H9 (cell line): ENCODE measurements around the gene RASL10B. TPM values are rescaled to one million over a fixed set of nuclear protein-coding genes. Genes with fewer than 3 reads are reported as not detected.

Experiments used
- DNase-seq: peaks from one replicate; pipeline ENCODE4 v3.0.0-alpha.2; 2017
- H2AFZ ChIP-seq: one replicate; pipeline ENCODE4 v1.6.1; 2013; ENCODE audit warnings: mild to moderate bottlenecking, low read length, control low read depth, moderate library complexity
- H2AK5ac ChIP-seq: 2 replicates; pipeline ENCODE4 v1.6.1; 2013; ENCODE audit warnings: low read length, control low read depth, mixed read lengths; ENCODE audit not compliant: insufficient read length
- H2BK120ac ChIP-seq: one replicate; pipeline ENCODE4 v1.6.1; 2013; ENCODE audit warnings: low read depth, mild to moderate bottlenecking, low read length, control low read depth, inconsistent platforms; ENCODE audit not compliant: poor library complexity, severe bottlenecking
- H2BK12ac ChIP-seq: 2 replicates; pipeline ENCODE4 v1.6.1; 2013; ENCODE audit warnings: low read length, control low read depth, mixed read lengths, low read depth; ENCODE audit not compliant: insufficient read length
- H2BK15ac ChIP-seq: 2 replicates; pipeline ENCODE4 v1.6.1; 2013; ENCODE audit warnings: low read depth, low read length, control low read depth
- H2BK20ac ChIP-seq: one replicate; pipeline ENCODE4 v1.6.1; 2013; ENCODE audit warnings: low read depth, mild to moderate bottlenecking, low read length, control low read depth, inconsistent platforms; ENCODE audit not compliant: poor library complexity, severe bottlenecking
- H2BK5ac ChIP-seq: 2 replicates; pipeline ENCODE4 v1.6.1; 2013; ENCODE audit warnings: low read length, control low read depth, mixed read lengths; ENCODE audit not compliant: insufficient read length
- H3K14ac ChIP-seq: 2 replicates; pipeline ENCODE4 v1.6.1; 2013; ENCODE audit warnings: low read length, control low read depth; ENCODE audit not compliant: insufficient read depth
- H3K18ac ChIP-seq: 2 replicates; pipeline ENCODE4 v1.6.1; 2013; ENCODE audit warnings: low read depth, mild to moderate bottlenecking, mixed read lengths, low read length, control low read depth; ENCODE audit not compliant: insufficient read length
- H3K23ac ChIP-seq: 2 replicates; pipeline ENCODE4 v1.6.1; 2013; ENCODE audit warnings: low read length, control low read depth, mixed read lengths, low read depth; ENCODE audit not compliant: insufficient read length
- H3K23me2 ChIP-seq: 2 replicates; pipeline ENCODE4 v1.6.1; 2013; ENCODE audit warnings: low read depth, mild to moderate bottlenecking, mixed read lengths, low read length, control low read depth; ENCODE audit not compliant: insufficient read length, poor library complexity, severe bottlenecking
- H3K27ac ChIP-seq: 2 replicates; pipeline ENCODE4 v1.5.1; 2013; ENCODE audit warnings: low read length, control low read depth, mixed read lengths, low read depth; ENCODE audit not compliant: insufficient read length
- H3K27me3 ChIP-seq: 2 replicates; pipeline ENCODE4 v1.6.1; 2013; ENCODE audit warnings: low read length, control low read depth, inconsistent platforms; ENCODE audit not compliant: insufficient read depth
- H3K4ac ChIP-seq: 2 replicates; pipeline ENCODE4 v1.6.1; 2013; ENCODE audit warnings: low read depth, mild to moderate bottlenecking, control low read depth, inconsistent platforms, low read length, moderate library complexity
- H3K4me1 ChIP-seq: 2 replicates; pipeline ENCODE4 v1.6.1; 2013; ENCODE audit warnings: low read length, control low read depth, inconsistent platforms; ENCODE audit not compliant: insufficient read depth
- H3K4me2 ChIP-seq: 2 replicates; pipeline ENCODE4 v1.6.1; 2013; ENCODE audit warnings: low read length, control low read depth, mixed read lengths; ENCODE audit not compliant: insufficient read length, insufficient read depth
- H3K56ac ChIP-seq: 2 replicates; pipeline ENCODE4 v1.6.1; 2013; ENCODE audit warnings: low read depth, mild to moderate bottlenecking, mixed read lengths, low read length, control low read depth; ENCODE audit not compliant: insufficient read length
- H3K79me1 ChIP-seq: 2 replicates; pipeline ENCODE4 v1.6.1; 2013; ENCODE audit warnings: low read depth, mild to moderate bottlenecking, moderate library complexity, low read length, control low read depth, inconsistent platforms; ENCODE audit not compliant: insufficient read depth, poor library complexity, severe bottlenecking
- H3K79me2 ChIP-seq: 2 replicates; pipeline ENCODE4 v1.6.1; 2013; ENCODE audit warnings: low read length, control low read depth, inconsistent platforms; ENCODE audit not compliant: insufficient read depth
- H3K9ac ChIP-seq: 2 replicates; pipeline ENCODE4 v1.6.1; 2013; ENCODE audit warnings: low read length, control low read depth, mixed read lengths; ENCODE audit not compliant: insufficient read length; ENCODE audit errors: extremely low read depth
- H3K9me3 ChIP-seq: one replicate; pipeline ENCODE4 v1.6.1; 2013; ENCODE audit warnings: low read depth, low read length, inconsistent platforms; ENCODE audit not compliant: control insufficient read depth
- H3T11ph ChIP-seq: one replicate; pipeline ENCODE4 v1.6.1; 2013; ENCODE audit warnings: mild to moderate bottlenecking, low read length, control low read depth, inconsistent platforms
- H4K20me1 ChIP-seq: one replicate; pipeline ENCODE4 v1.6.1; 2013; ENCODE audit not compliant: control insufficient read depth, insufficient read length, insufficient read depth
- H4K5ac ChIP-seq: 2 replicates; pipeline ENCODE4 v1.6.1; 2013; ENCODE audit warnings: low read depth, mild to moderate bottlenecking, mixed read lengths, low read length, control low read depth; ENCODE audit not compliant: insufficient read length
- H4K8ac ChIP-seq: replicated peaks from 2 replicates; pipeline ENCODE4 v1.6.1; 2013; ENCODE audit warnings: low read length, control low read depth, mixed read lengths, low read depth; ENCODE audit not compliant: insufficient read length
- H4K91ac ChIP-seq: 2 replicates; pipeline ENCODE4 v1.6.1; 2013; ENCODE audit warnings: low read depth, mild to moderate bottlenecking, moderate library complexity, mixed read lengths, low read length, control low read depth; ENCODE audit not compliant: insufficient read length
- H3K27ac Mint-ChIP-seq, 3 experiments: 2 replicates in 2 of 3; 3 replicates in 1 of 3; pipeline ENCODE4 v1.8.0; 2020 to 2021; ENCODE audit warnings: mixed read lengths in 3 of 3, mild to moderate bottlenecking in 1 of 3, moderate library complexity in 1 of 3
- H3K27me3 Mint-ChIP-seq: 2 replicates; pipeline ENCODE4 v1.8.0; 2021; ENCODE audit warnings: low read depth, mild to moderate bottlenecking, moderate library complexity, mixed read lengths
- H3K36me3 Mint-ChIP-seq, 3 experiments: 2 replicates in 2 of 3; 3 replicates in 1 of 3; pipeline ENCODE4 v1.8.0; 2020 to 2021; ENCODE audit warnings: low read depth in 3 of 3, mixed read lengths in 3 of 3; ENCODE audit not compliant: insufficient read depth in 1 of 3
- H3K4me1 Mint-ChIP-seq, 2 experiments: 2 replicates each; pipeline ENCODE4 v1.8.0; 2020; ENCODE audit warnings: mixed read lengths in 2 of 2
- H3K4me3 Mint-ChIP-seq, 2 experiments: 2 replicates in 1 of 2; 3 replicates in 1 of 2; pipeline ENCODE4 v1.8.0; 2020 to 2021; ENCODE audit warnings: mild to moderate bottlenecking in 2 of 2, mixed read lengths in 2 of 2, moderate library complexity in 1 of 2
- H3K9me3 Mint-ChIP-seq, 2 experiments: 2 replicates in 1 of 2; 3 replicates in 1 of 2; pipeline ENCODE4 v1.8.0; 2020; ENCODE audit warnings: mild to moderate bottlenecking in 2 of 2, mixed read lengths in 2 of 2, moderate library complexity in 1 of 2
- WGBS: extraction: QIAGEN DNeasy Blood & Tissue Kit; methylation state at CpG from one replicate; pipeline ENCODE4 v1.1.7; 2013; ENCODE audit warnings: missing lambda C conversion rate, low lambda C conversion rate, mixed read lengths; ENCODE audit not compliant: insufficient read length; ENCODE audit errors: extremely low coverage; 5-methylcytosine and 5-hydroxymethylcytosine counted together
- total RNA-seq: library from RNA; stranded (reverse); gene quantifications from 2 replicates; pipeline ENCODE4 v1.2.1, GENCODE V29; 2021
- TF ChIP-seq, protein P1 (sequence below): fragments of 200-600 bp; sonication (generic); conservative IDR thresholded peaks from 3 replicates; pipeline ENCODE4 v1.8.0; 2021; ENCODE audit warnings: antibody characterized with exemption, mild to moderate bottlenecking

Gene RASL10B
- total RNA-seq, 1 experiment from 2014 or later: 15.9 TPM

- no peak for DNase-seq
- no peak overlapping the region for H2BK12ac ChIP-seq
- no peak overlapping the region for H3K27ac ChIP-seq
- TF ChIP-seq, protein P1, sequence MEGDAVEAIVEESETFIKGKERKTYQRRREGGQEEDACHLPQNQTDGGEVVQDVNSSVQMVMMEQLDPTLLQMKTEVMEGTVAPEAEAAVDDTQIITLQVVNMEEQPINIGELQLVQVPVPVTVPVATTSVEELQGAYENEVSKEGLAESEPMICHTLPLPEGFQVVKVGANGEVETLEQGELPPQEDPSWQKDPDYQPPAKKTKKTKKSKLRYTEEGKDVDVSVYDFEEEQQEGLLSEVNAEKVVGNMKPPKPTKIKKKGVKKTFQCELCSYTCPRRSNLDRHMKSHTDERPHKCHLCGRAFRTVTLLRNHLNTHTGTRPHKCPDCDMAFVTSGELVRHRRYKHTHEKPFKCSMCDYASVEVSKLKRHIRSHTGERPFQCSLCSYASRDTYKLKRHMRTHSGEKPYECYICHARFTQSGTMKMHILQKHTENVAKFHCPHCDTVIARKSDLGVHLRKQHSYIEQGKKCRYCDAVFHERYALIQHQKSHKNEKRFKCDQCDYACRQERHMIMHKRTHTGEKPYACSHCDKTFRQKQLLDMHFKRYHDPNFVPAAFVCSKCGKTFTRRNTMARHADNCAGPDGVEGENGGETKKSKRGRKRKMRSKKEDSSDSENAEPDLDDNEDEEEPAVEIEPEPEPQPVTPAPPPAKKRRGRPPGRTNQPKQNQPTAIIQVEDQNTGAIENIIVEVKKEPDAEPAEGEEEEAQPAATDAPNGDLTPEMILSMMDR: no peak
- H2BK20ac ChIP-seq: no peak overlapping the region
- no peaks in the 10 kb centered on the region for H3K79me2 ChIP-seq
- H2BK120ac ChIP-seq: no peak overlapping the region
- no peak overlapping the region for H2AK5ac ChIP-seq
- no peak overlapping the region for H4K91ac ChIP-seq
- H3K9ac ChIP-seq: no peak overlapping the region
- H2BK15ac ChIP-seq: no peak overlapping the region
- no peak overlapping the region for H2AFZ ChIP-seq
- no peak overlapping the region for H3T11ph ChIP-seq
- Mint-ChIP-seq H3K4me3 (no peak overlapping the region; a peak in 1 of 5 replicates), H3K27ac (no peak overlapping the region), H3K36me3 (no peaks in the 10 kb centered on the region; a peak in 2 of 7 replicates), H3K4me1 (peaks cover 14 to 17% of the 10 kb centered on the region in 2 experiments), H3K27me3 (peaks cover 26% of the 10 kb centered on the region), H3K9me3 (no peaks in the 10 kb centered on the region; a peak in 3 of 5 replicates)
- H4K20me1 ChIP-seq: no peaks in the 10 kb centered on the region
- no peaks in the 10 kb centered on the region for H3K9me3 ChIP-seq
- H2BK5ac ChIP-seq: no peak overlapping the region
- H3K4ac ChIP-seq: no peak overlapping the region
- no peak overlapping the region for H3K4me2 ChIP-seq
- H4K5ac ChIP-seq: no peak overlapping the region
- peaks cover 2% of the 10 kb centered on the region; the same call in 1 of the 2 replicates for H3K27me3 ChIP-seq
- no peak overlapping the region for H3K23ac ChIP-seq
- no peak overlapping the region for H3K56ac ChIP-seq
- H4K8ac ChIP-seq: no peak overlapping the region
- WGBS: no CpG with 5 or more reads among the region's 8 CpGs
- H3K23me2 ChIP-seq: peaks cover 5% of the 10 kb centered on the region
- no peaks in the 10 kb centered on the region for H3K79me1 ChIP-seq
- H3K4me1 ChIP-seq: no peaks in the 10 kb centered on the region; the same call in 1 of the 2 replicates
- H3K14ac ChIP-seq: no peak overlapping the region
- no peak overlapping the region for H3K18ac ChIP-seq
These were observed 34.5 kb downstream of the RASL10B start for GRCh38 chr17:35765756-35766488.
